Measurements from ENCODE around the gene BCL11B. TPM values are rescaled to one million over a fixed set of nuclear protein-coding genes. Genes with fewer than 3 reads are reported as not detected.

The BCL11B gene
- total RNA-seq, 1 experiment from 2014 or later, result 0.24 TPM

GRCh38 chr14:99253890-99254289, 18.1 kb downstream of the BCL11B start:
- no peak overlapping the region for H3K27ac Mint-ChIP-seq (ENCODE audit: unreplicated experiment)
- DNase-seq, result no peak
- intact Hi-C loops (cut with micrococcal nuclease; ENCODE audit: unreplicated experiment), result no loop called here
- BruUV-seq (replicated peaks), result no TSS peak
- no peak overlapping the region for H3K4me3 Mint-ChIP-seq (ENCODE audit: low read depth, unreplicated experiment)
- no peak for TF ChIP-seq CTCF (IDR thresholded peaks at IDR 0.05; ENCODE audit: unreplicated experiment)
- peaks cover 26% of the 10 kb centered on the region for H3K27me3 Mint-ChIP-seq (ENCODE audit: unreplicated experiment)
- no peaks in the 10 kb centered on the region for H3K4me1 Mint-ChIP-seq (ENCODE audit: low read depth, unreplicated experiment)
- no peaks in the 10 kb centered on the region for H3K36me3 Mint-ChIP-seq (ENCODE audit: insufficient read depth, unreplicated experiment)
- no peaks in the 10 kb centered on the region for H3K9me3 Mint-ChIP-seq (ENCODE audit: low read depth, unreplicated experiment)
- CTCF ChIA-PET, result no interaction called here

GRCh38 chr14:99252940-99253868, 18.8 kb downstream of the BCL11B start:
- Mint-ChIP-seq H3K4me1 (ENCODE audit: low read depth, unreplicated experiment) (no peaks in the 10 kb centered on the region), H3K27me3 (ENCODE audit: unreplicated experiment) (peaks cover 19% of the 10 kb centered on the region), H3K9me3 (ENCODE audit: low read depth, unreplicated experiment) (no peaks in the 10 kb centered on the region), H3K27ac (ENCODE audit: unreplicated experiment) (no peak overlapping the region), H3K4me3 (ENCODE audit: low read depth, unreplicated experiment) (no peak overlapping the region), H3K36me3 (ENCODE audit: insufficient read depth, unreplicated experiment) (no peaks in the 10 kb centered on the region)
- TF ChIP-seq CTCF (IDR thresholded peaks at IDR 0.05; ENCODE audit: unreplicated experiment), result no peak
- DNase-seq, result no peak
- intact Hi-C loops (cut with micrococcal nuclease; ENCODE audit: unreplicated experiment), result no loop called here
- CTCF ChIA-PET, result no interaction called here
- no TSS peak for BruUV-seq (replicated peaks)

GRCh38 chr14:99252443-99252939, 19.5 kb downstream of the BCL11B start:
- Mint-ChIP-seq H3K4me3 (ENCODE audit: low read depth, unreplicated experiment) (no peak overlapping the region), H3K4me1 (ENCODE audit: low read depth, unreplicated experiment) (no peaks in the 10 kb centered on the region), H3K36me3 (ENCODE audit: insufficient read depth, unreplicated experiment) (no peaks in the 10 kb centered on the region), H3K27me3 (ENCODE audit: unreplicated experiment) (peaks cover 14% of the 10 kb centered on the region), H3K27ac (ENCODE audit: unreplicated experiment) (no peak overlapping the region), H3K9me3 (ENCODE audit: low read depth, unreplicated experiment) (no peaks in the 10 kb centered on the region)
- DNase-seq, result no peak
- CTCF ChIA-PET, result no interaction called here
- intact Hi-C loops (cut with micrococcal nuclease; ENCODE audit: unreplicated experiment), result no loop called here
- no TSS peak for BruUV-seq (replicated peaks)
- TF ChIP-seq CTCF (IDR thresholded peaks at IDR 0.05; ENCODE audit: unreplicated experiment), result no peak

GRCh38 chr14:99251721-99252120, 20.3 kb downstream of the BCL11B start:
- CTCF ChIA-PET, result no interaction called here
- no TSS peak for BruUV-seq (replicated peaks)
- intact Hi-C loops (cut with micrococcal nuclease; ENCODE audit: unreplicated experiment), result no loop called here
- Mint-ChIP-seq H3K27me3 (ENCODE audit: unreplicated experiment) (peaks cover 14% of the 10 kb centered on the region), H3K9me3 (ENCODE audit: low read depth, unreplicated experiment) (no peaks in the 10 kb centered on the region), H3K4me1 (ENCODE audit: low read depth, unreplicated experiment) (no peaks in the 10 kb centered on the region), H3K36me3 (ENCODE audit: insufficient read depth, unreplicated experiment) (no peaks in the 10 kb centered on the region), H3K27ac (ENCODE audit: unreplicated experiment) (no peak overlapping the region), H3K4me3 (ENCODE audit: low read depth, unreplicated experiment) (no peak overlapping the region)
- no peak for DNase-seq
- TF ChIP-seq CTCF (IDR thresholded peaks at IDR 0.05; ENCODE audit: unreplicated experiment), result no peak
